KMS-11 (cell line): ENCODE measurements around the gene UMPS.

Source experiments
- H2AFZ ChIP-seq: fragments of 200-600 bp; sonication (generic); 2 replicates; pipeline ENCODE4 v1.6.1; 2016; ENCODE audit warnings: antibody characterized with exemption, mixed run types, low read depth
- H3K27ac ChIP-seq: fragments of 200-600 bp; sonication (generic); 2 replicates; pipeline ENCODE4 v1.6.1; 2016; ENCODE audit warnings: mild to moderate bottlenecking, mixed run types
- H3K27me3 ChIP-seq: fragments of 200-600 bp; sonication (generic); 2 replicates; pipeline ENCODE4 v1.6.1; 2017; ENCODE audit warnings: mild to moderate bottlenecking, low read depth, mixed run types, moderate library complexity; ENCODE audit not compliant: insufficient read depth
- H3K36me3 ChIP-seq: fragments of 200-600 bp; sonication (generic); 2 replicates; pipeline ENCODE4 v1.6.1; 2017; ENCODE audit warnings: mild to moderate bottlenecking, mixed run types; ENCODE audit not compliant: insufficient read depth
- H3K4me1 ChIP-seq: fragments of 200-600 bp; sonication (generic); 2 replicates; pipeline ENCODE4 v1.6.1; 2016; ENCODE audit warnings: mild to moderate bottlenecking, low read depth, mixed run types; ENCODE audit not compliant: poor library complexity, severe bottlenecking
- H3K4me2 ChIP-seq: fragments of 200-600 bp; sonication (generic); 2 replicates; pipeline ENCODE4 v1.7.0; 2016; ENCODE audit warnings: mild to moderate bottlenecking, mixed run types
- H3K4me3 ChIP-seq: fragments of 200-600 bp; sonication (generic); IDR thresholded peaks from 2 replicates; pipeline ENCODE4 v1.6.1; 2017; ENCODE audit warnings: low read depth, low read length, mixed read lengths; ENCODE audit not compliant: insufficient read depth
- H3K79me2 ChIP-seq: fragments of 200-600 bp; sonication (generic); 2 replicates; pipeline ENCODE4 v1.6.1; 2016; ENCODE audit warnings: low read depth, mixed run types; ENCODE audit not compliant: insufficient read depth
- H3K9ac ChIP-seq: fragments of 200-600 bp; sonication (generic); 2 replicates; pipeline ENCODE4 v1.6.1; 2016; ENCODE audit warnings: mild to moderate bottlenecking, mixed run types
- H4K20me1 ChIP-seq: fragments of 200-600 bp; sonication (generic); 2 replicates; pipeline ENCODE4 v1.6.1; 2016; ENCODE audit warnings: mild to moderate bottlenecking, mixed run types; ENCODE audit not compliant: insufficient read depth
- CTCF ChIP-seq: fragments of 200-600 bp; sonication (generic); conservative IDR thresholded peaks from 2 replicates; pipeline ENCODE4 v1.6.1; 2017; ENCODE audit warnings: low read depth, mild to moderate bottlenecking, antibody characterized with exemption, low read length, moderate library complexity, mixed read lengths

The UMPS gene

GRCh38 chr3:124771083-124771445 is 40.8 kb downstream of the UMPS start:
- H3K4me1 ChIP-seq = peaks cover 82% of the 10 kb centered on the region

GRCh38 chr3:124772081-124772831 is 42.0 kb downstream of the UMPS start:
- H4K20me1 ChIP-seq = no peaks in the 10 kb centered on the region
- peak overlapping the region; percentile 88 for H3K27ac ChIP-seq
- H3K27me3 ChIP-seq = no peaks in the 10 kb centered on the region
- H3K4me1 ChIP-seq = peaks cover 91% of the 10 kb centered on the region
- peak overlapping the region; percentile 53 for H3K4me2 ChIP-seq
- H3K4me3 ChIP-seq = no peak overlapping the region
- no peak for TF ChIP-seq CTCF
- H3K79me2 ChIP-seq = no peaks in the 10 kb centered on the region
- H3K36me3 ChIP-seq = no peaks in the 10 kb centered on the region; the same call in 1 of the 2 replicates
- H3K9ac ChIP-seq = peak overlapping the region; percentile 62; the same call in 1 of the 2 replicates
- H2AFZ ChIP-seq = no peak overlapping the region

More at GRCh38 chr3:124771083-124771445, 40.8 kb downstream of the UMPS start:
- no peaks in the 10 kb centered on the region; the same call in 1 of the 2 replicates for H3K36me3 ChIP-seq
- no peaks in the 10 kb centered on the region for H4K20me1 ChIP-seq
- peak overlapping the region; percentile 2; the same call in 1 of the 2 replicates for H2AFZ ChIP-seq
- no peaks in the 10 kb centered on the region for H3K79me2 ChIP-seq
- no peak overlapping the region for H3K4me3 ChIP-seq
- no peak for TF ChIP-seq CTCF
- peak overlapping the region; percentile 46; the same call in 1 of the 2 replicates for H3K9ac ChIP-seq
- peak overlapping the region; percentile 88 for H3K27ac ChIP-seq
- H3K4me2 ChIP-seq = peak overlapping the region; percentile 53
- H3K27me3 ChIP-seq = no peaks in the 10 kb centered on the region

- Histone ChIP-seq H3K9ac (peak overlapping the region; percentile 62; the same call in 1 of the 2 replicates), H3K4me3 (no peak overlapping the region), H2AFZ (peak overlapping the region; percentile 36), H3K27ac (peak overlapping the region; percentile 88), H3K4me2 (peak overlapping the region; percentile 53), H3K4me1 (peaks cover 100% of the 10 kb centered on the region), H3K27me3 (no peaks in the 10 kb centered on the region), H3K36me3 (no peaks in the 10 kb centered on the region; the same call in 1 of the 2 replicates), H3K79me2 (no peaks in the 10 kb centered on the region), H4K20me1 (no peaks in the 10 kb centered on the region)
- TF ChIP-seq CTCF = no peak
Measured at GRCh38 chr3:124773351-124774326, 43.4 kb downstream of the UMPS start.

GRCh38 chr3:124774327-124774718 is 44.1 kb downstream of the UMPS start:
- H3K27me3 ChIP-seq = no peaks in the 10 kb centered on the region
- H2AFZ ChIP-seq = no peak overlapping the region
- H3K79me2 ChIP-seq = no peaks in the 10 kb centered on the region
- H3K4me3 ChIP-seq = no peak overlapping the region
- H3K4me1 ChIP-seq = peaks cover 99% of the 10 kb centered on the region
- TF ChIP-seq CTCF = no peak
- H3K4me2 ChIP-seq = peak overlapping the region; percentile 53; the same call in 1 of the 2 replicates
- peak overlapping the region; percentile 88 for H3K27ac ChIP-seq
- H3K36me3 ChIP-seq = no peaks in the 10 kb centered on the region; the same call in 1 of the 2 replicates
- H3K9ac ChIP-seq = peak overlapping the region; percentile 62; the same call in 1 of the 2 replicates
- no peaks in the 10 kb centered on the region for H4K20me1 ChIP-seq
